Renal cortical epithelial cell (primary cell): ENCODE data around the gene PHTF1. TPM values are rescaled to one million over a fixed set of nuclear protein-coding genes. Genes with fewer than 3 reads are reported as not detected.

Source experiments
- DNase-seq: peaks from one replicate; pipeline ENCODE4 v3.0.0-alpha.2; 2011; ENCODE audit warnings: low read depth
- total RNA-seq: library from RNA; depleted of rRNA; stranded (reverse); fragments of >200 nt; gene quantifications from 2 replicates; pipeline ENCODE4 v1.2.3, GENCODE V29; 2014

PHTF1 gene
- total RNA-seq = 51.4 and 72.0 TPM in 2 replicates

DNA sequence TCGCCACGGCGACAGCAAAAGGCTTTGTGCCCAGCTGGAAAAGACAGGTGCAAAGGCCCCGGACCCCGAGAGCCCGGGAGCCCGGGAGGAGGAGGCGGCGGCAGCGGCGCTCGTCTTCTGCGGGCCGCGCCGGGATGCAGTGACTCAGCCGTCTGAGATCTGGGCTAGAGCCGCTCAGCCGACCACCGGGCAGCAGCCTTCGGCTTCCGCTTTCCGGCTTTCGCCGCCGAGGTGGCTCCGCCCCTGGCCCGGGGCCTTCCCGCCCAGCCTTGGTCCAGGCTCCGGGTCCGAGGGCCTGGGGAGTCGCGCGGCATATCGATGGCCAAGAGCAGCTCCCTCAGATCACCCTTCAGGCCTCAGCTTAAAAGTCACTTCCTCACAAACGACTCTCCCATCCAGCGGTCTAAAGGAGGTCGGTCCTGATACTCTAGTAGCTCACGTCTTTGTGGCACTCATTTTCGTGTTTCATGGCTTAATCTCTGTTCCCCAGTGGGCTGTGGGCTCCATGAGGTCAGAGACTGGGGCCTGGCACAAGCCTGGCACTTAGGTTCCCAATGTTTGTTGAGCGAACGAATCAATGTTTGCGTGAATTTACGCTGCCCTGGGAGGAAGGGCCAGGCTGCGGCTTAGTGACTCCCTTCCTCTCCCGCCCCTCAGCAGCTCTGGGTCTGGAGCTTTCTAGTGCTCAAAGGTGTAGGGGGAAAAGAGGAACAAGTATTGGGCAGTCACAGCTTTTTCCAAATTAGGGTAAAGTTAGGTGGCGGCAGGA is at the start of gene PHTF1:
Gene PHTF1, minus strand, starts transcription at position 154 of the 769 bp plus-strand sequence. CDS start 783 bp downstream, outside the sequence.
- peak; percentile 55 for DNase-seq

DNA sequence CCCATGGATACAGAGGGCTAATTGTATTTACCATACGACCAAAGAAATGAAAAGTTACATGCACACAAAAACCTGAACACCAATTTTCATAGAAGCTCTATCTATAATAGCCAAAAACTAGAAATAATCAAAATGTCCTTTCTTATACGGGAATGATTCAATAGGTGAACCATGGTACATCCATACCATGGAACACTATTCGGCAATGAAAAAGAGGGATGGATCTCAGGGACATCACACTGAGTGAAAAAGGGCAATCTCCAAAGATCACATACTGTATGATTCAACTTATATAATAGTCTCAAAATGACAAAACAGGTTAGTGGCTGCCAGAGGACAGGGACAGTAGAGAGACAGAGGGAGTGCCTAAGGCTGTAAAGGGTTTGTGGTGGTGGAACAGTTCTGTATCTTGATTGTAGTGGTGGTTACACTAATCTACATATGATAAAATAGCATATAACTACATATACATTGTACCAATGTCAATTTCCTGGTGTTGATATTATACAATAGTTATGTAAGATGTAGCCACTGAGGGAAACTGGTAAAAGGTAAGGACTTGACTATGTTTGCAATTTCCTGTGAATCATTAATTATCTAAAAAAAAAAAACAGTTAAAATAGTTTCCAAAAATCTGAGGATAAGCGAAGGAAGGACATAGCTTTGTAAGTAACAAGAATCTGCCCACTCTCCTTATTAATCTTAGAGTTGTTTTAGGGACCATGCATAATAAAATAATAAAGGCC is 49.3 kb upstream of the PHTF1 start:
- DNase-seq = no peak

DNA sequence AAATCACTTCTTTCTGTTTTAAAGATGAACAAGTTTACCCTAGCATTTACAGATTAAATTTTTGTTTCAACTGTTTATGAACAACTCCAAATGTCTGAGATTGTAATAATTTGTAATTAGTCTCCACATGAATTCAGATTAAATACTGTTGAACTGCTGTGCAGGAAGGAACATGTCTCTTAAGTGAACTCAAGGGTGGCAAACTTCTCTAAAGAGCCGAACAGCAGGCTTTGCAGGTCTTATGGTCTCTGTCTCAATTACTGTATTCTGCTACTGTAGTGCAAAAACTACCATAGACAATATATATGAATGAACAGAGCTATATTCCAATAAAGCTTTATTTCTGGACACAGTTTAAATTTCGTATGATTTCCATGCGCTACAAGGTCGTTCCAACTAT is 46.4 kb upstream of the PHTF1 start:
- DNase-seq = no peak

DNA sequence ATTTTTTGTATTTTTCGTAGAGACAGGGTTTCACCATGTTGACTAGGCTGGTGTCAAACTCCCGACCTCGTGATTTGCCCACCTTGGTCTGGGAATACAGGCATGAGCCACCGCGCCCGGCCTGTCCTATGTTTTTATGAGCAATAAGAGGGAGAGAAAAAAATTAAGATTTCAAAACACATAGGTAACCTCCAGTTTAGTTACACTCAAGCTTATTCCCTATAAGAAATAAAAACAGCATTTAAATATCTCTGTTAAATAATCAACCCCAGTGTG is 45.9 kb upstream of the PHTF1 start:
- DNase-seq = no peak

DNA sequence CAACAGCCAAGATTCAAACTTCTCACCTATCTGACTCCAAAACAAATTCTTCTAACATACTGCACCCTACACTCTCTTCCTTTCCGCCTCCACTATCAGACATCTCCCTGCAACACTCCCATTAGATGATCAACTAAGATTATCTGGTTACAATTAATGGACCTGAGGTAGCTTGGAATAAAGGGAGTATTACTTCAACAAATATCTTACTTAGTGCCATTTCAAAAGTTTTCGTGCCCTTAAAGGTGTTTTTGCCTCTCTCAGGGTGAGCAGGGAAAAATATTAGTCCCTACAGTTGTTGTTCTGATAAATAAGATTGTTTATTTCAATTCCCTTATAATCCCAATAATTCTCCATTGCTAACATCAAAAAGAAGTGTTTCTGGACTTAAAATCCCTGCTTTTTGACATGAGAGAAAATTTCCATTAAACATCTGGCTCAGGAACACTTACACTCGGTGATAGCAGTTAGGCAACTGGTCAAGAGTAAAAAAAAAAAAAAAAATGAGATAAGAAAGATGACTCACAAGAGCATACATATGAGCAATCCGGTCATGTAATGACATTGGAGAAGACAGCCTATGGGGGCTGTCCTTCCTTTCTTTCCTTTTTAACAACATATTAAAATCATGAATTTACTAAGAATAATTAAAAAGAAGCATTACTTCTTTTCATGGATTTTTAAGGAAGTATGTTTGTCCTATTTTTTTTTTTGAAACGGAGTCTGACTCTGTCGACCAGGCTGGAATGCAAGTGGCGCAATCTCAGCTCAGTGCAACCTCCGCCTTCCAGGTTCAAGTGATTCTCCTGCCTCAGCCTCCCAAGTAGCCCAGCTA is 45.4 kb upstream of the PHTF1 start:
- DNase-seq = peak; percentile 47

DNA sequence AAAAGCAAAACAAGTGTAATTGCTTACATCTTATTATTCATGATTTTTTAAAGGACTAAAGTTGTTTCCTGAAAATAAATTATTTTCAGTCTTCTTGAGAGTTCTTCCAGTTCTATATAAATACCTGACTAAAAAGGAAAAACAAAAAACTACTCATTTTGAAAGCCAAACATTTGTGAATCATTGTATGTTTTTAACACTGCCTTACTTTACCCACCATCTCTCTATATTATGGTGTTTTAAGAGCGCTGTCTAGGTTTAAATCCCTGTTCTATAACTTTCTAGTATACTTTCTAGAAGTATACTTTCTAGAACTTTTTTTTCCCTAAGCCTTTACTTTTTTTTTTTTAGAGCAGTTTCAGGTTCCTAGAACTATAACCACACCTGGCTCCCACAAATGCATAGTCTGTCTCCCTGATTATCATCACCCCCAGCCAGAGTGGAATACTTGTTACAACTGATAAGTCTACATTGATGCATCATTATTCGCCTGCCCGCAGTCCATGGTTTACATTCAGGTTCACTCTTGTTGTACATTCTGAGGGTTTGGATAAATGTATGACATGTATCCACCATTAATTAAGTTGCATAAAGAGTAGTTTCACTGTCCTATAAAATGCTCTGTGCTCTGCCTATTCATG is 43.2 kb upstream of the PHTF1 start:
- no peak for DNase-seq

DNA sequence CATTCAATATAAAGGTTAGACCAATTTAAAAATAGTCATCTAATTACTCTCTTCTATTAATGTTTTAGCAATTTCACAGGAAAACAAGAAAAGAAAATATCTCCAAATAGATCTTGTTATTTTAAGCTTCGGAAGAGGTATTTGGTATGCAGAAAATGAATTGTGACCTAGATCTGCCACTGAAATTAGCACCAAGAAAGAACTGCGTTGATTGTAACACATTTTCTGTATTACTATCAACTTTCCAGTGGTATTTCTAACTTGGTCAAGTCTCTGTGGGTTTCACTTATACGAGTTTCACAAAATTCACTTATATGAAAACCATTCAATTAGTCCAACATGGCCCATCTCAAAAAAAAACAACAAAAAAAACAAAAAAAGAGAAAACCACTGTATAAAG is 41.2 kb upstream of the PHTF1 start:
- no peak for DNase-seq

DNA sequence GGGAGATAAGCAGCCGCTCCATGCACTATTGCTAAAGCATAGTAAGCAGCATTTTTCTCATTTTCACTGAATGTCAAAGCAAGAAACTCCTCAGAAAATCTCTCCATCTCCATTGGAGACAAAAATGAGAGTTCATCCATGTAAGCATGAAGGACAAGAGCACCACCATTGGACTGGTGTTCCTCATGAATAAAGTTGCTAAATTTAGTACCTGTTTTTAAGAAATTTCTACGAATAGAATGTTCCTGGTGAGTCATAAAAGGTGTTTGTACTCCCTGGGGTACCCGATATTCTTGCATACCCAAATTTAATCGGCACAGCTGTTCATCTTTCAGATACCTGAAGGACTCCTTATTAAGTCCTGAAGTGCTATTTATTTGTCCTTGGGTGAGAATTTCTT is 38.2 kb upstream of the PHTF1 start:
- DNase-seq = no peak

DNA sequence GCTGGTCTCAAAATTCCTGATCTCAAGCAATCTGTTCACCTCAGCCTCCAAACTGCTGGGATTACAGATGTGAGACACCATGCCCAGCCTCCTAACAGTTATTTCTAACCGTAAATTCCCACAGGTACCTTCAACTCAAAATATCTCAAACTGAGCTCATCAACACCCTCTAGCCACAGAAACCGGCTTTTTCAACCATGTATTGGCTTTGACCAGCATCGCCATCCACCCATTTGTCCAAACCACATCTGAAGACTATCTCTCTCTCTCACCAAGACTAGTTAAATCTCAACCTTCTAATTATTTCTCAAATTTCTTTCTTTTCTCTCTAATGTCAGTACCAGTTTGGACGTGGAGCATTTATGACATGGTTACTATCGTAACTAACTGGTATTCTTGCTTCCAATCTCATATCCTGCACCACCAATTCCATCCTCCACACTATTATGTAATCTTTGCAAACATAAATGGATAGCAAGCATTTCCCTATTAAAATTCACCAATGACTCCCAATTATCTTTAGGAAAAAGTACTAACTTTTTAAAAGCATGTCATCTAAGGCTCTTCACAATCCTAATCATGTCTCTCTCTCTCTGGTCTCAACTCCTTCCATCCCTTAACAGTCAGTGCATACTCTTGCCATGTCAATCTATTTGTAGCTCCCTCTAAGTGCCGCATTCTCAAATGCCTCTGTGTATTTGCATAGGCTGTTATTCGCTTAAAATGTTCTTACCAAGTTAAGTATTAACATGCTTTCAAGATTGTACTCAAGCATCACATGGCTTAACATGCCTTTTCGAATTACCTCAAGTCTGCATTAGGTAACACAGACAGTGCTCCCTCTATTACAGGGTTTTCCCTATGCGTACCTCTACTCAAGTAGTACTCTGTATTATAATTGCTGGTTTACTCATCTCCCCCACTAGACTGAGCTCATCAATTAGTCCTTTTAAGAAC is 34.9 kb upstream of the PHTF1 start:
- peak; percentile 96 for DNase-seq

DNA sequence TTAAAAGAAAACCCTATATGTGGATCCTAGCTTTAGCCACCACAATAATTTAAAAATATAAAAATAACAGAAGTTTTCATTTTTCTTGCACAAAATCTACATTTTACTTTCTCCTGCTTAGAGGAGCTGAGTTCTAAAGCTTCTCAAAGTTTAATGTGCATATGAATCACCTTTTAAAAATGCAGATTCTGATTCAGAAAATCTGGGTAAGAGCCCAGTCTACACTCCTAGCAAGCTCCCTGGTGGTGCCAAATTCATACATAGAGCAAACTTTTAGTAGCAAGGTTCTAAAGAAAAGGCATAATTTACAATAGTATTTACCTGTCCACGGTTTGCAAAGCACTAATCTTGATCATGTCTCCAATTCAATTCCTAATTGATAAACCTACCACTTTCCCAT is 33.7 kb upstream of the PHTF1 start:
- no peak for DNase-seq

DNA sequence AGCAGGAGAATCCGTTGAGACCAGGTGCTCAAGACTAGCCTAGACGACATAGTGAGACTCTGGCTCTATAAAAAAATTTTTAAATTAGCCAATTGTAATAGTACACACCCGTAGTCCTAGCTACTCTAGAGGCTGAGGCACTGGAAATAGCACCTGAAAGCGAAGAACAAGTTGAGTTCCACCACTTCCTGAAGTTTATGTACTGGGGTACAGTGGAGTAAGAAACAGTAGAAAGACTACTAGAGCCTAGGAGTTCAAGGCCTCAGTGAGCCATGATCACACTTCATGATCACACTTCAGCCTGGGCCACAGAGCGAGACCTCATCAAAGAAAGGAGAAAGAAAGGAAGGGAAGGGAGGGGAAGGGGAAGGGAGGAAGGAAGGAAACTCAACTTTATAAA is 33.2 kb upstream of the PHTF1 start:
- DNase-seq = no peak

DNA sequence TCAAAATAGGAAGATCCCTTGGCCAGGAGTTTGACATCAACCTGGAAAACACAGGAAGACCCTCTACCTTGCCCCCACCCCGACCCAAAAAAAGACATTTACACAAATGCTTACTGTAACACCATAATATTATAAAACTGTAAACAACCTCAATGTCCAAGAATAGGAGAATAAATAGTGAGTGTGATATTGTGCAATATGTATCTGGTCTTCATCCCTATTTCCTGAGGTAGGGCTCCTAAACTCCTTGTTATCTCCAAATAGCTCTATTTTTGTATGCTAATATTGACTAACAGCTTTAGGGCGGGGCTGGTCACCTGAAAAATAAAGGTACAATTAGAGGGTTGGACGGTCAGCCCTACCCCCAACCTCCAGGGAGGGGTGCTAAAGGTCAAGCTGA is 29.5 kb upstream of the PHTF1 start:
- no peak for DNase-seq

DNA sequence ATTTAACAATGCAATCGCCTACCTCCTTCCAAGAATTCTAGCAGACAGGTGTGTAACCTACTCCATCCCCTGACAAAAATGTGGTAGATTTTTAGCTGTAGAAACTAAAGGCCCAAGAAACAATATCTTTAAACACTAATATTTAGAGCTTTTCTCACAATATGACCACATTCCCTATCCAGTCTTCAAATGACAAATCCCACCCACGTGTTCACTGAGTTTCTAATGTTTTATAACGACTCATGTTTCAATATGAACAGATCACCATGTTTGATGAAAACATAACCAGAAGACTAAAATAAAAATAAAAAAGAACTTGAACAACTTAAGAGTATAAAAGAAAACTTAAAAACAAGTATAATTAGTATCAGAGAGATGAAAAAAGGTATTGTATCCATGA is 28.4 kb upstream of the PHTF1 start:
- no peak for DNase-seq

DNA sequence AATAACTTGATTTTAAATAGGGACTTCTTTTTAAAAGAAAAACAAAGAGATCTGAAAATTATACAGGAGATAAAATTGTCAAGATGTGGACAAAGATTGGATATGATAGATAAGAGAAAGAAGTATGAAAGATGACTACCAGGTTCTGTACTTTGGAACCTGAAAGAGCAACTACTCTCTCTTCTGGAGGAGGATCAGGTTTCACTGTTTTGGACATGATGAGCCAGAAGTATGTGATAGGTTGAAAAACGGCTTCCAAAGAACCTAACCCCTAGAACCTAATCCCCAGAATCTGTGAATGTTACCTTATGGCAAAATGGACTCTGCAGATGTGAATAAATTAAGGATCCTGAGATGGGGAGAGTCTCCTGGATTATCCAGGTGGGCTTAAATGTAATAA is 26.8 kb upstream of the PHTF1 start:
- peak; percentile 30 for DNase-seq

DNA sequence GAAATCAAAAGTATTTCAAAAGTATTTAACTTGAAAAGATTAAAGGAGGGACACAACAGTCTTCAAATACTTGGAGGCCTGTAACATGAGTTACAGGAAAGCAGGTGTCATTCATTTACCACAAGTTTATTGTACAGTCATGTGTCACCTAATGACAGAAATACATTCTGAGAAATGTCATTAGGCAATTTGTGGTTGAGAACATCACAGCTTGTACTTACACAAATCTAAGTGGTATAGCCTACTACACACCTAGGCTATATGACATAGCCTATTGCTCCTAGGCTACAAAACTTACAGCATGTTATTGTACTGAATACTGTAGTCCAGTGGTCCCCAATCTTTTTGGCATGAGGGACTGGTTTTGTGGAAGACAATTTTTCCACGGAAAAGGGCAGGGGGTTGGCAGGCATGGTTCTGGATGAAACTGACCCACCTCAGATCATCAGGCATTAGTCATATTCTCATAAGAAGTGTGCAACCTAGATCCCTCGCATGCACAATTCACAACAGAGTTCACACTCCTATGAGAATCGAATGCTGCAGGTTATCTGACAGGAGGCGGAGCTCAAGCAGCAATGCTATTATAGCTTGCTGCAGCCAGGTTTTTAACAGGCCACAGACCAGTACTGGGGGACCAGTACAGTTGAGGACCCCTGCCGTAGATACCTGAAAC is 25.0 kb upstream of the PHTF1 start:
- DNase-seq = peak; percentile 59

DNA sequence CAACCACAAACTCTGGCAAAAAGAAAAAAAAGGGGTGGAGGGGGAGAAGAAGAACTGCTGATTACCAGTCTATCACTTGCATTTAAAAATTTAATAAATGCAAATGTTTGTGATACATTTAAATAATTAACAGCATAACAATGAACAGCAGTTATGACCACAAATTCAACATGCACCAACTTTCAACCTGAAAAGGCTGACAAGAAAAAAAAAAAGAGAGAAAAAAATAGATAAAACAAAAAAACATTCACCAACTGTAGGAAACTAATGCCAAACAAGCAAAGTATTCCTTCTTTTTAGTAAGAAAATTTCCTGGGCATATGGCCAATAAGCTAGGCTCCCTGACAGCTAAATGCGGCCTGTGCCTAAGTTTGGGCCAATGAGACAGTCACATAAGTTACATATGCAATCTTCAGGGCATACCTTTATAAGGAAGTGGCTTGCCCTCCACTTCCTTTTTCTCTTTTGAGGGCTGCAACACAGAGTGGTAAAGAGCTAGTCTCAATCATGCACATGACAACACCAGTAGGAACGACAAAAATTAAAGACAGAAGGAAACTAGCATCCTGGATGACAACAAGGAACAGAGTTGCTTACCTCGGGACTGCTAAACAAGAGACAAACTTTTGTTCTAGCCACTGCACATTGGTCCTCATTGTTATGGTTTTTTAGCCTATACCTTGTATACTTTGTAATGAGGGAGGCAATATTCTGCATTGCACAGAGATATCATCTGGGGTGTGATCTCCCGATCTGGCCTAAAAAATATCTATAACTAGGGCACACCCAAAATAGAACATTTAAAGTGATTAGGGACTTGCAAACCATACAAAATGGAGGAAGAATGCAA is 24.2 kb upstream of the PHTF1 start:
- DNase-seq = peak; percentile 15

DNA sequence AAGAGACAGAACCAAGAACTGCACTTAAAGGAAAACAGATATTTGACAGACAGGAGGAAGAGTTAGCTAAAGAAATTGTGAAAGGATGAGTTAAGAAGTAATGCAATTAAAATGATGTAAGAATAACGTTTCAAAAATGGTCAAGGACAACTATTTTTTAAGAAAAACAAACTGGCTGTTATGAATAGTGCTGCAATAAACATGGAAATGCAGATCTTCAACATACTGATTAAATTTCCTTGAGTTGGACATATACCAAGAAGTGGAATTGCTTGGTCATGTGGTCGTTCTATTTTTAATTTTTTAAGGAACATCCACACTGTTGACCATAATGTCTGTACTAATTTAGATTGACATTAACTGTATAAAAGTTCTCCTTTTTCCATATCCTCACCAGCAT is 23.1 kb upstream of the PHTF1 start:
- no peak for DNase-seq

DNA sequence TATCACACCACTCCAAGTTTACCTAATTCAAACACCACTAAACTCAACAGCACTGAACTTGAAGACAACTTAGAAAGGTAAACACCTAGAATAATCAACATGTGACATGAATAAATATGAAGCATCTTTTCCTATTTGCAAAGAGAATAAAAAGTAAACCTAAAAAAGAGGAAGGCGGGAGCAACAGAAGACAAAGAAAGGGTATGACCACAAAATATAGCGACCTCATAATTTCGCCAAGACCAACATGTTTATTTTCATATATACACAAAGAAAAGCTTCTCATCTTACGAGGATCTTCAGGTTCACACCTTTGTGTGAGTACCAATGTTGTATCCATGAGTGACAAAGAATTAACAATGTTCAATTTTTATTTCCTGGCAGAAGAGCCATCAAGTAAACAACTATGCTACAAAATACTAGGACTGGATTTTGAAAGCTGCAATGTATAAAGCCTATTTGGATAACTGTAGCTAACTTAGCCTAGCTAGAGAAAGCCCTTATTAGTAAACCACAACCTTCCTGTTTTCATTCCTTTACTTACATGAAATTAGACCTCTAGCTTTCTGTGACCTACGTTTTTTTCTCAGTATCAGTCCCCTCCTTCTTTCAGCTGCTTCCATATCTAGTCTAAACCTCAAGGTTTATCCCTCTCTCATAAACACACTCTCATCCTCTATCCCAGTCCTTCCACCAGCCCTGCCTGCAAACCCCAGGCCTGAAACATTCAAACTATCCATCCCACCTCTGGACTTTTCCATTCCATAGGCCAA is 21.3 kb upstream of the PHTF1 start:
- no peak for DNase-seq

DNA sequence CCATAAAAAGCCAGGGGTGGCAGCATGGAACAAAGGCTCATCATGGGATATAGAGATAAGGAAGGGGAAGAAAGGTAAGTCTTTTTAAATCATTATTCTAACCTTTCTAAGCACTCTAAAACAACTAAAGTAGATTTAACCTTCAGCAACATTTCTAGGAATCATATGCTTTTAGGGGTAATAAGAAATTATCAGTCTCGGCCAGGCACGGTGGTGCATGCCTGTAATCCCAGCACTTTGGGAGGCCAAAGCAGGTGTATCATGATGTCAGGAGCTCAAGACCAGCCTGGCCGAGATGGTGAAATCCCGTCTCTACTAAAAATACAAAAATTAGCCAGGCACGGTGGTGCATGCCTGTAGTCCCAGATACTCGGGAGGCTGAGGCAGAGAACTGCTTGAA is 20.3 kb upstream of the PHTF1 start:
- no peak for DNase-seq
